Sigmoid colon (tissue), 7 donors: ENCODE results near the gene ZNF630. TPM values are rescaled to one million over a fixed set of nuclear protein-coding genes. Genes with fewer than 3 reads are reported as not detected.
A peak's percentile ranks its signal among the peaks of the same experiment; 100 is the strongest.
"Not testable (repeated sequence)": the region's sequence is repeated elsewhere in the genome, so short reads cannot be mapped to it uniquely, and the experiment has no call there.

Experiments used
- DNase-seq: peaks from one replicate; pipeline ENCODE4 v3.0.0-alpha.2; 2019
- H3K27ac ChIP-seq, 4 donors: fragments of 200-600 bp; sonication (generic); one replicate each; pipeline ENCODE4 v1.5.1; 2016 to 2019; ENCODE audit warnings: mild to moderate bottlenecking in 1 of 4
- H3K27me3 ChIP-seq, 3 donors: fragments of 200-600 bp; sonication (generic); one replicate each; pipeline ENCODE4 v1.5.1; 2019; ENCODE audit warnings: mild to moderate bottlenecking in 1 of 3
- H3K36me3 ChIP-seq, 4 donors: fragments of 200-600 bp; sonication (generic); one replicate each; pipeline ENCODE4 v1.5.1; 2016 to 2019
- H3K4me1 ChIP-seq, 4 donors: fragments of 200-600 bp; sonication (generic); one replicate each; pipeline ENCODE4 v1.5.1; 2017 to 2019
- H3K4me3 ChIP-seq, 4 donors: fragments of 200-600 bp; sonication (generic); one replicate each; pipeline ENCODE4 v1.5.1; 2017 to 2019; ENCODE audit warnings: mild to moderate bottlenecking in 2 of 4, moderate library complexity in 1 of 4
- H3K9me3 ChIP-seq, 4 donors: fragments of 200-600 bp in 3 of 4; sonication (generic) in 3 of 4; one replicate each; pipeline versions ENCODE4 v1.5.1 to v1.6.1; 2013 to 2019
- CTCF ChIP-seq, 4 experiments: fragments of 450-650 bp in 3 of 4; fragments of 200-600 bp in 1 of 4; IDR thresholded peaks; one replicate each; pipeline ENCODE4 v1.5.1; 2016 to 2019; ENCODE audit warnings: antibody characterized with exemption in 4 of 4, mild to moderate bottlenecking in 3 of 4, moderate library complexity in 2 of 4
- EP300 ChIP-seq, 4 donors: sonication (generic); formaldehyde crosslinking; IDR thresholded peaks; one replicate each; pipeline ENCODE4 v1.6.1; 2017; ENCODE audit warnings: antibody characterized with exemption in 4 of 4
- POLR2A ChIP-seq, 2 donors: fragments of 450-650 bp; IDR thresholded peaks; one replicate each; pipeline ENCODE4 v1.6.1; 2016; ENCODE audit warnings: antibody characterized with exemption in 2 of 2, mild to moderate bottlenecking in 2 of 2, moderate library complexity in 2 of 2
- POLR2AphosphoS5 ChIP-seq, 4 donors: sonication (generic); formaldehyde crosslinking; IDR thresholded peaks; one replicate each; pipeline ENCODE4 v1.6.1; 2017; ENCODE audit warnings: antibody characterized with exemption in 4 of 4
- WGBS, 2 donors: extraction: QIAGEN DNeasy Blood & Tissue Kit; methylation state at CpG; one replicate each; pipeline ENCODE4 v1.1.7; 2013; 5-methylcytosine and 5-hydroxymethylcytosine counted together
- intact Hi-C: fragments of 100-400 bp; cut with DNase I; formaldehyde crosslinking; loops from one replicate; pipeline ENCODE4 v1.15.1; 2023
- polyA plus RNA-seq, 3 donors: library from polyadenylated mRNA; stranded (reverse); fragments of 200-250 nt; gene quantifications; one replicate each; pipeline ENCODE4 v1.2.3, GENCODE V29; 2013
- total RNA-seq, 4 donors: library from RNA; depleted of rRNA; stranded (reverse); fragments of >200 nt; gene quantifications; one replicate each; pipeline ENCODE4 v1.1.0, GENCODE V29; 2016
- donor health status: healthy with polysubstance abuse.
- donor health status: Bipolar disorder and iron deficiency.
- donor health status: healthy.

Gene ZNF630
- total and polyA plus RNA-seq, 7 donors: 1.4 to 7.5 (median 4.3) TPM

- no peaks in the 10 kb centered on the region for H3K9me3 ChIP-seq
- no peaks in the 10 kb centered on the region for H3K27me3 ChIP-seq
- intact Hi-C loops: no loop called here
- no peak for TF ChIP-seq POLR2A (IDR thresholded peaks at IDR 0.05)
- no peak for TF ChIP-seq CTCF (IDR thresholded peaks at IDR 0.05)
- no peak for TF ChIP-seq POLR2AphosphoS5 (IDR thresholded peaks at IDR 0.05)
- TF ChIP-seq EP300 (IDR thresholded peaks at IDR 0.05): no peak
- H3K36me3 ChIP-seq: no peaks in the 10 kb centered on the region
- no peak overlapping the region for H3K27ac ChIP-seq
- 94 to 95% methylated on average over 10 of the region's 10 CpGs for WGBS, 2 donors
- H3K4me3 ChIP-seq: no peak overlapping the region
- H3K4me1 ChIP-seq: no peaks in the 10 kb centered on the region
- no peak for DNase-seq
Measured at GRCh38 chrX:48030237-48030636, 41.2 kb downstream of the ZNF630 start.

GRCh38 chrX:48028091-48028490 is 43.3 kb downstream of the ZNF630 start:
- H3K9me3 ChIP-seq: no peaks in the 10 kb centered on the region
- WGBS, 2 donors: 93 to 96% methylated on average over 8 of the region's 8 CpGs

GRCh38 chrX:48027545-48027944 is 43.9 kb downstream of the ZNF630 start:
- DNase-seq, H3K27ac ChIP-seq, H3K4me1 ChIP-seq, H3K27me3 ChIP-seq, H3K4me3 ChIP-seq, H3K36me3 ChIP-seq, H3K9me3 ChIP-seq: not testable (repeated sequence)
- 83 to 84% methylated on average over 4 of the region's 4 CpGs for WGBS, 2 donors
- intact Hi-C loops: loop anchor here (5.0 to 10.0 kb wide), 3 partner anchors 175 to 483 kb away; partner anchors contain the start of genes ELK1 and UXT

More at GRCh38 chrX:48028091-48028490, 43.3 kb downstream of the ZNF630 start:
- Histone ChIP-seq H3K27ac (no peak overlapping the region), H3K4me1 (no peaks in the 10 kb centered on the region), H3K4me3 (no peak overlapping the region), H3K27me3 (no peaks in the 10 kb centered on the region), H3K36me3 (no peaks in the 10 kb centered on the region)
- intact Hi-C loops: loop anchor here (5.0 to 10.0 kb wide), 3 partner anchors 176 to 483 kb away; partner anchors contain the start of genes ELK1 and UXT
- TF ChIP-seq CTCF (IDR thresholded peaks at IDR 0.05) (no peak), POLR2AphosphoS5 (IDR thresholded peaks at IDR 0.05) (no peak), EP300 (IDR thresholded peaks at IDR 0.05) (no peak), POLR2A (IDR thresholded peaks at IDR 0.05) (no peak)
- no peak for DNase-seq

GRCh38 chrX:48025561-48025960 is 45.9 kb downstream of the ZNF630 start:
- TF ChIP-seq POLR2AphosphoS5 (IDR thresholded peaks at IDR 0.05) (no peak), CTCF (IDR thresholded peaks at IDR 0.05) (peak in 3 of 4 experiments; percentile 29 to 34 (median 31))
- 3 to 5% methylated on average over 7 of the region's 7 CpGs for WGBS, 2 donors
- no peaks in the 10 kb centered on the region for H3K36me3 ChIP-seq
- intact Hi-C loops: loop anchor here (5.0 to 10.0 kb wide), 3 partner anchors 173 to 481 kb away; partner anchors contain the start of genes ELK1 and UXT
- H3K27ac ChIP-seq: peak overlapping the region in 3 of 4 donors; percentile 12 to 20 (median 19)
- no peaks in the 10 kb centered on the region for H3K27me3 ChIP-seq
- no peak overlapping the region for H3K4me3 ChIP-seq
- DNase-seq: no peak
- no peaks in the 10 kb centered on the region for H3K9me3 ChIP-seq
- no peaks in the 10 kb centered on the region for H3K4me1 ChIP-seq

DNA sequence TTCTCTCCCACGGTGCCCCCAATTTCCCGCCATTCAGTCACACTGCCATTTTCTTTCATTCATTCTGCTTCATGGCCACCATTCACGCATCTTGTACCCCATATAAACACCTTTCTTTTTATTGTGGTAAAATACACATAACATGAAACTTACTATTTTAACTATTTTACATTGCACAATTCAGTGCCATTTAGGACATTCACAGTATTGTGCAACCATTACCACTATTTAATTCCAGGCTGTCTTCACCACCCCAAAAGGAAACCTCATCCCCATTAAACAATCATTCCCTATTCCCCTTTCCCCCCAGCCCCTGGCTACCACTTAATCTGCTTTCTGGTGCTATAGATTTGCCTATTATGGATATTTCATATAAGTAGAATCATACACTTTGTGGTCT is 48.7 kb downstream of the ZNF630 start:
- intact Hi-C loops: loop anchor here (5.0 to 10.0 kb wide), 3 partner anchors 185 to 478 kb away; partner anchors contain the start of genes ELK1, UXT and ZNF81
- Histone ChIP-seq H3K4me1 (no peaks in the 10 kb centered on the region), H3K9me3 (no peaks in the 10 kb centered on the region), H3K36me3 (no peaks in the 10 kb centered on the region), H3K4me3 (no peak overlapping the region), H3K27ac (no peak overlapping the region), H3K27me3 (no peaks in the 10 kb centered on the region)
- no peak for DNase-seq
- 94 to 95% methylated on average over 3 of the region's 3 CpGs for WGBS, 2 donors
- TF ChIP-seq POLR2AphosphoS5 (IDR thresholded peaks at IDR 0.05) (no peak), CTCF (IDR thresholded peaks at IDR 0.05) (no peak), POLR2A (IDR thresholded peaks at IDR 0.05) (no peak), EP300 (IDR thresholded peaks at IDR 0.05) (no peak)
